T-helper 2 cell (primary cell): Measurements from ENCODE around the gene NKAIN2.
"Not testable (repeated sequence)": the region's sequence is repeated elsewhere in the genome, so short reads cannot be mapped to it uniquely, and the experiment has no call there.

Experiments used
- DNase-seq, 5 experiments: peaks; one replicate each; pipeline versions ENCODE4 v3.0.0 to v3.0.0-alpha.2; 2012 to 2022

The NKAIN2 gene

DNA sequence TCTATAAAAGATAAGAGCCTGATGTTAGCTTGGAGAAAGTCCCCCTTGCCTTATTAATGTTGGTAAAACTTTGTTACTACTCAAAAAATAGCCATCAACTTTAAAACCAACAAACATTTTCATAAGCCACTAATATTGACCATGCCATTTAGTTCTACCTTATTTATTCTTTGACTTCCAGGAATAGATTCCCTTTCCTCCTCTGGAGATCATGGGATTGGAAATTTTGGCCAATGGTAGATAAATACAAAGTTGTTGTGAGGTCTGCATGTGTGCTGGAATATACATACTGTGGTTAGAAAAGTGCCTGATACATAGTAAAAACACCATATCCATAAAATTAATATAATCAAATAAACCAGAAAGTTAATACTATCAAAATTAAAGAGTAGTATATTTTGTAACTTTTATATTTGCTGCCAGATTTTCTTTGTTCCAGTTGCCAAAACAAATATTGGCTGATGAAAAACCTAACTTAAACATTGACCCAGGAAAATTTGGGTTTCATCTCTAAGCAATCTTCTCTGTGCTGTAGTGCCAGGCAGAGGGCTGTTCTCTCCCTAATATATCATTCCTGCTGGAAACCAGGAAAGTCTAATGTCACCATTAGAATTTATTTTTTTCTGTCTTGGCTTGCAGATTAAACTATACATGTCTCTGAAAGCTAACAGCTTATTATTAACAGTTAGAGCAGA lies 169.1 kb downstream of the NKAIN2 start:
- DNase-seq, result no peak

DNA sequence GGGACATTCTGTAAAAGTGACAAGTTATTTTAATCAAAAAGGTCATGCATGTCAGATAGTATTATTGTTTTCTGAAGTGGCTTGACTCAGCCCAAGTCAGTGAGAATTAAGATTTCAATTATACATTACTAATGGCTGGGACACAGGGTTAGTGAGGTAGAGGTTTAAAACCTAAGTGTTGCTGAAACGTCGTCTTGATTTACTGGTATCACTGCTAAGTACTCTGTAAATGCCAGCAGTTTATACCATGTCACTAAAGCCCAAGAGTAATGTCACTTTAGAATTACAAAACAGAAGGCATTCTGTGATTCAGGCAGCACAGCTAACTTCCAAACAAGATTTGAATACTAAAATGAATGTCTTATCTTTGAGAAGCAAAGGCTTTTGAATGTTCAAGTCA lies 176.6 kb downstream of the NKAIN2 start:
- no peak for DNase-seq

DNA sequence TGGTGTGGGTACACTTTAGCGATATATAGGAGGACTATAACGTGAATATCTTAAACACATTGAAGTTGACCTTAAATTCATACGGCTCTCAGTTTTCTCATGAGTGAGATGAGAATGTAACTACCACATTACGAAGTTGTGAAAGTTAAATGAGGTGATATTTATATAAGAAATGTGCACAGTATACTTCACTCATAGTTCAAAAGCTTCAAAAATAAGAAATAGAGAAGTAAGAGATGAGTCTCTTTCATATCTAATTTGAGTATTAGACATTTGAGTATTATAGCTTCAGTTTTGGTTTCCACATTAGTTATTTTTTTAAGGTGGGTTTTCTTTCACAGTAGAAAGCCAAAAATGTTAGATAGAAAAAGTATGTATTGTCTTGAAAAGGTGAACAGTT lies 183.3 kb downstream of the NKAIN2 start:
- DNase-seq, result no peak

DNA sequence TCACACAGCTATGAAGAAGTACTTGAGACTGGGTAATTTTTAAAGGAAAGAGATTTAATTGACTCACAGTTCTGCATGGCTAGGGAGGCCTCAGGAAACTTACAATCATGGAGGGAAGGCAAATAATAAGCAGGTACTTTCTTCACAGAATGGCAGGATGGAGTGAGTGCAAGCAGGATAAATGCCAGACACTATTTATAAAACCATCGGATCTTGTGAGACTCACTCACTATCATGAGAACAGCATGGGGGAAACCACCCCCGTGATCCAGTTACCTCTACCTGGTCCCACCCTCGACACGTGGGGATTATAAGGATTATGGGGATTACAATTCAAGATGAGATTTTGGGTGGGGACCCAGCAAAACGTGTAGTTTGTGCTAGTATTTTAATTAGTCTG lies 186.3 kb downstream of the NKAIN2 start:
- DNase-seq, result not testable (repeated sequence)

DNA sequence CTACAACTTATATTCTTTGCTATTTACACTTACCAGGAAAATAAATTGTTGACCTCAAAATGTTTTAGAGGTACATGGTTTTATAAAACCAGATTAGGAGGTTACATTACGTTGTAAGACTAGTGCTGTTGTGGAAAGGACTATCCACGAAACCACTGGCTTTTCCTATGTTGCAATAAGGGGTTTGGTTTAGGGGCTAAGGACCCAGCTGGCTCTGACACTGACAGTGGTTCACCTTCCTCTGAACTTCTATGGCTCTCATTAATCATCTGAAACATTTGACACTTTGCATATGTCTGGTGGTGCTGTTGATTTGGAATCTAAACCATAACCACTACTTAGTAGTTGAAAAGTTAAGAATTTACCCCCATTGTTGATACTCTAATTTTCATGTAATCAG lies 186.7 kb downstream of the NKAIN2 start:
- no peak for DNase-seq

DNA sequence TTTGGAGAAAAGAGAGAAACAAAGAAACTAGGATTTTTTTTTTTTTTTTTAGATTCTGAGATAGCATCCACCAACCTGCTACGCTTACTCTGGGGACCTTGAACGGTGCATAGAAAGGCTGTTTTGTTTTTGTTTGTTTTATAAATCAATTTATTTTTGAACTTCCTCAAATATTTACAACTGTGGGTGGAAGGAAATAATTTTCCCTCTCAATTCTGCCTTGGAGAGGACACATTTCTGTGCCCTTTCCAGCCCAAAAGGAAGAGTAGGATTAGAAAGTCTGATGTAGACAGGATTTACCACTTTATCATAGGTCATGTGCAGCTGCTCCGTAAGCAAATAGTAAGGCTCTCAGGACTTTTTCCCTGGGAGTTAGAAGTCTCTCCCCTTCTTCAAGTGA lies 190.5 kb downstream of the NKAIN2 start:
- no peak for DNase-seq

DNA sequence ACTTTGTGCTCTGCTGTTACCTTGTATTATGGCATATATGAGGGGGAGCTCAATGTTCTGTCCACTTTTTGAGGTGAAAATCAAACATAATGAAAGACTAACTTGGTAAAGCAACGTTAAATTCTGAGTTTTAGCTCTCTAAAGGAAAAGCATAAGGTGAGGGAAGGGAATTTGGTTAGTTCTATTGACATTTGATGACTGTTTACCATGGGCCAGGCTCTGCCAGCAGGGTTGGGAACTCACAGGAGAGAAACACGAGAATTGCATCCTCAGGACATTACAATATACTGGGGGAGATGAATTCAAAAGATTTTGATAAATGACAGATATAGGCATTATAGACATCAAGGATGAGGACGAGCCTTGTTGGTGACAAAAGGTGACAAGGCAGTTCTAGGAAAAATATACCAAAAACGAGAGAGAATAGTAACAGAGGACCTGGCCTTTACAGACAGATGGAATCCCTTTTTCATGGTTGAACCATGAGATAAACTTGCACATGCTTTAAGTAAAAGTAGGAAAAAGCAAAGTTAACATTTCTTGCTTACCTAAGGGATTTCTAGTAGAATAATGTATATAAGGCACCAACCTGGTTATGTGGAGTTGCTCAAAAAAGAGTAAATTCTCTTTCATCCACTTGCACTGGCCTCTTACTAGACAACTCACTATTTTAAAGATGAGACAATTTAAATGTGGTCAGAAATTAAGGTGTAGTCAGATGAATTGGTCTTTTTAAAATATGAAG lies 191.4 kb downstream of the NKAIN2 start:
- DNase-seq, result no peak

GRCh38 chr6:123997223-123997622 lies 193.6 kb downstream of the NKAIN2 start:
- DNase-seq, result no peak

- DNase-seq, result no peak
These were observed 198.9 kb downstream of the NKAIN2 start for GRCh38 chr6:124002377-124003081.

- no peak for DNase-seq
These were observed 203.6 kb downstream of the NKAIN2 start for GRCh38 chr6:124007266-124007665.

- no peak for DNase-seq
These were observed 204.6 kb downstream of the NKAIN2 start for GRCh38 chr6:124008000-124008987.

DNA sequence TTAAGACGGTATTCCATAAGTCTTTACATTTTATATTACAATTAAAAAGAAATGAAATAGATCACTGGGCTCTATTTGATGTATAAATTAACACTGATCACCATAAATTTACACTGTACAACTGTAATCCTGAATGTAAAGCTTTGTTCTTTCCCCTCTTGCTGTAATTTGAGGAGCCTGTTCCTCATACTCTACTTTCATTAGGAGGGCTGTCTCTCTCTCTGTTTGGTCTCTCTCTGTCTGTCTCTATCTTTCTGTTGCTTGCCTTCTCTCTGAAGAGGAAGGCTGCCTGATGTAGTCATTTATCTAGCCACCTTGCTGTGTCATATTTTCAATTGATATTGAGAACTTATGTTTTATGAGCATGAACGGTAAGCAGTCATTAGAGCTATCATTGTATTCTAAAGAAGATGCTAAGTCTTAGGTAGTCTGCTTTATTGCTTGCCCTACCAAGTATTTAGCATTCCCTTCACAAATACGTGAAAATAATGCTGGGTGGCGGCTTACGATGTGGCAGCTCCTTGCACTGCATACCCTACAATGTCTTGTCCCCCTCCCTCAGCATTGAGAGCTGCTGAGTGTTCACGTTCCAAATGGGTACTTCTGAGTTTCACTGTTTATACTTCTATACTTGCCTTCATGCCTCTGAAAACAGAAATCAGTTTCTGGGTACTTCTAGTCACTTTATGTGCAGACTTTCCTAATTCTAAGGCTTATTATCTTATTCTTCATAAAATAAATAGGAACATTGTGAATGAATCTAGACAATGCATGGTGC lies 205.5 kb downstream of the NKAIN2 start:
- no peak for DNase-seq

- no peak for DNase-seq
These were observed 206.9 kb downstream of the NKAIN2 start for GRCh38 chr6:124010574-124010973.

GRCh38 chr6:124011180-124011579 lies 207.5 kb downstream of the NKAIN2 start:
- DNase-seq, result no peak

DNA sequence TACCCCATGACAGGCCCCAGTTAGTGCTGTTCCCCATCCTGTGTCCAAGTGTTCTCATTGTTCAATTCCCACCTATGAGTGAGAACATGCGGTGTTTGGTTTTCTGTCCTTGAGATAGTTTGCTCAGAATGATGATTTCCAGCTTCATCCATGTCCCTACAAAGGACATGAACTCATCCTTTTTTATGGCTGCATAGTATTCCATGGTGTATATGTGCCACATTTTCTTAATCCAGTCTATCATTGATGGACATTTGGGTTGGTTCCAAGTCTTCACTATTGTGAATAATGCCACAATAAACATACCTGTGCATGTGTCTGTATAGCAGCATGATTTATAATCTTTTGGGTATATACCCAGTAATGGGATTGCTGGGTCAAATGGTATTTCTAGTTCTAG lies 218.4 kb downstream of the NKAIN2 start:
- not testable (repeated sequence) for DNase-seq

GRCh38 chr6:124022641-124023040 lies 219.0 kb downstream of the NKAIN2 start:
- DNase-seq, result no peak

DNA sequence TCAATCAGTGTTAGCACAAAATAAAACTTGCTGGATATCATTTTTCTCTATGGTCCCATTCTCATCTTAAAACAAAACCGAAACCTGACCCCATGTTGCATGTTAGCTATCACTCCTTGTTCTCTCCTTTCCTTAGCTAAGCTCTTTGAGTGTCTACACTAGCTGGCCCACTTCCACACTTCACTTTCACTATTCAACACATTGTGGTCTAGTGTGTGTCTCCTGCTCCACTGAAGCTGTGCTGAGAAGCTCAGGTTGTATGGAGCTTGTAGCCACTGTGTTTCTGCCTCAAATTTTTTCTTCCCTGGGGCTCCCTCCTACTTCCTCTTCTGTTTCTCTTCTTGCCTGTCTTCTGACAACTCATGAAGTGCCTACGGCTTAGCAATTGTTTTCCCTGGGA lies 223.0 kb downstream of the NKAIN2 start:
- peak in 1 of 5 experiments; percentile 2 for DNase-seq

DNA sequence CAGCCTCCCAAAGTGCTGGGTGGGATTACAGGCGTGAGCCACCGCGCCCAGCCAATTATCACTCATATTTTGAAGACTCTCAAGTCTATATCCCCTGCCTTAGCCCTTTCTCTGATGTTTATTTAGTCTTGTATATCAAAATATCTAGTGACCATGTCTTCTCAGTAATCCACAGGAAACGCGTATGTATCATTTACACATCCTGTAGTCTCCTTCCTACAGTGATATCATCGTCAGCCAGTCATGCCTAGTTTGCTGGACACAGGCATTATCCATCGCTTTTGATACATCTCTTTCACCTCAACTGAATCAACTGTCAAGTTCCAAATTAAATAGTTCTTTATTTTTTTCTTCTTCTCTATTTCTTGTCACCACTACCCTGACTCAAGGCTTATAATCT lies 223.7 kb downstream of the NKAIN2 start:
- DNase-seq, result no peak

GRCh38 chr6:124028117-124028516 lies 224.5 kb downstream of the NKAIN2 start:
- DNase-seq, result no peak

DNA sequence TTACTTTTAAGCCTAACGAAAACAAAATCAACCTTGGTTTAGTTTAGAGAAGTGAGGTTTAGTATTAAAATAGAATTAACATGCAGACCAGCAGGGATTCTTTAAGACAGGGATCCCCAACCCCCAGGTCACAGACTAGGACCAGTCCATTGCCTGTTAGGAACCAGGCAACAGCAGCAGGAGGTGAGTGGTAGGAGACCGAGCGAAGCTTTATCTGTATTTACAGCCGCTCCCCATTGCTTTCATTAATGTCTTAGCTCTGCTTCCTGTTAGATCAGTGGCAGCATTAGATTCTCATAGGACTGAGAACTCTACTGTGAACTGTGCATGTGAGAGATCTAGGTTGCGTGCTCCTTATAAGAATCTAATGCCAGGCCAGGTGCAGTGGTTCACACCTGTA lies 225.9 kb downstream of the NKAIN2 start:
- no peak for DNase-seq

GRCh38 chr6:124033501-124033900 lies 229.8 kb downstream of the NKAIN2 start:
- no peak for DNase-seq

- no peak for DNase-seq
These were observed 232.7 kb downstream of the NKAIN2 start for GRCh38 chr6:124036384-124036783.
